Stimulated activated effector memory CD8-positive, alpha-beta T cell treated with anti-CD3 and anti-CD28 coated beads, Interleukin-12 subunit alpha, Interleukin-12 subunit beta, amount 100 ng/mL, for 72 hours (primary cell): ENCODE data around the gene TRIM40.
"Not testable (repeated sequence)": the region's sequence is repeated elsewhere in the genome, so short reads cannot be mapped to it uniquely, and the experiment has no call there.

Experiments
- ATAC-seq: fragments of 150-1000 bp; cut with Tn5 transposase; 2 replicates; pipeline ENCODE4 v1.10.0; 2021
- DNase-seq, 2 donors: peaks; one replicate each; pipeline ENCODE4 v3.0.0; 2021 to 2022; ENCODE audit warnings: low spot score in 2 of 2
- H3K27ac Mint-ChIP-seq: one replicate; pipeline ENCODE4 v1.8.0; 2022; ENCODE audit warnings: mild to moderate bottlenecking, mixed read lengths
- H3K36me3 Mint-ChIP-seq: one replicate; pipeline ENCODE4 v1.8.0; 2022; ENCODE audit warnings: mild to moderate bottlenecking, mixed read lengths
- H3K4me1 Mint-ChIP-seq: one replicate; pipeline ENCODE4 v1.8.0; 2022; ENCODE audit warnings: mixed read lengths
- H3K4me3 Mint-ChIP-seq: one replicate; pipeline ENCODE4 v1.8.0; 2022; ENCODE audit warnings: mild to moderate bottlenecking, mixed read lengths
- H3K9me3 Mint-ChIP-seq: one replicate; pipeline ENCODE4 v1.8.0; 2022; ENCODE audit warnings: mixed read lengths

The TRIM40 gene

GRCh38 chr6:30163090-30163917, 27.4 kb downstream of the TRIM40 start, which contains the start of gene TRIM15:
Gene TRIM15, plus strand, starts transcription at chr6:30163546. Its CDS starts 139 bp downstream, at chr6:30163685.
- DNase-seq: peak in 1 of 2 donors; percentile 62
- Mint-ChIP-seq H3K27ac (no peak within 1 kb of the TSS), H3K36me3 (no peaks in the 10 kb centered on the region)

GRCh38 chr6:30163918-30164654, 28.1 kb downstream of the TRIM40 start:
- Mint-ChIP-seq H3K36me3 (no peaks in the 10 kb centered on the region), H3K27ac (no peak overlapping the region), H3K4me1 (peaks cover 12% of the 10 kb centered on the region), H3K9me3 (no peaks in the 10 kb centered on the region), H3K4me3 (no peak overlapping the region)
- DNase-seq: peak in 1 of 2 donors; percentile 46
- no peak for ATAC-seq

More at GRCh38 chr6:30163090-30163917, 27.4 kb downstream of the TRIM40 start, which contains the start of gene TRIM15:
- ATAC-seq: peak; percentile 64
- peak within 1 kb of the TSS; percentile 7 for H3K4me3 Mint-ChIP-seq
- H3K4me1 Mint-ChIP-seq: peaks cover 20% of the 10 kb centered on the region
- H3K9me3 Mint-ChIP-seq: no peaks in the 10 kb centered on the region

GRCh38 chr6:30164714-30165113, 28.8 kb downstream of the TRIM40 start:
- Mint-ChIP-seq H3K9me3 (no peaks in the 10 kb centered on the region), H3K4me3 (no peak overlapping the region), H3K27ac (no peak overlapping the region), H3K4me1 (peaks cover 12% of the 10 kb centered on the region), H3K36me3 (no peaks in the 10 kb centered on the region)
- DNase-seq (no peak), ATAC-seq (no peak)

- H3K4me1 Mint-ChIP-seq: peaks cover 12% of the 10 kb centered on the region
- not testable (repeated sequence) for ATAC-seq, H3K36me3 Mint-ChIP-seq, H3K4me3 Mint-ChIP-seq, H3K27ac Mint-ChIP-seq, H3K9me3 Mint-ChIP-seq
- DNase-seq: peak in 1 of 2 donors; percentile 25
Observed at GRCh38 chr6:30165238-30165637, 29.3 kb downstream of the TRIM40 start.

- Mint-ChIP-seq H3K4me1 (peaks cover 16% of the 10 kb centered on the region), H3K4me3 (no peak overlapping the region), H3K27ac (no peak overlapping the region), H3K36me3 (no peaks in the 10 kb centered on the region), H3K9me3 (no peaks in the 10 kb centered on the region)
- ATAC-seq: no peak
- peak in 1 of 2 donors; percentile 45 for DNase-seq
Observed at GRCh38 chr6:30167101-30167500, 31.2 kb downstream of the TRIM40 start.

- ATAC-seq (no peak), DNase-seq (no peak)
- H3K4me1 Mint-ChIP-seq: peaks cover 4% of the 10 kb centered on the region
- no peak overlapping the region for H3K4me3 Mint-ChIP-seq
- H3K27ac Mint-ChIP-seq: no peak overlapping the region
- H3K36me3 Mint-ChIP-seq: no peaks in the 10 kb centered on the region
- H3K9me3 Mint-ChIP-seq: no peaks in the 10 kb centered on the region
Observed at GRCh38 chr6:30168741-30169140, 32.8 kb downstream of the TRIM40 start.

- DNase-seq: no peak
- no peaks in the 10 kb centered on the region for H3K9me3 Mint-ChIP-seq
- ATAC-seq: peak; percentile 75
- H3K4me3 Mint-ChIP-seq: no peak overlapping the region
- H3K36me3 Mint-ChIP-seq: no peaks in the 10 kb centered on the region
- no peak overlapping the region for H3K27ac Mint-ChIP-seq
- peaks cover 4% of the 10 kb centered on the region for H3K4me1 Mint-ChIP-seq
Observed at GRCh38 chr6:30169658-30170614, 34.0 kb downstream of the TRIM40 start.

GRCh38 chr6:30171677-30172471, 35.9 kb downstream of the TRIM40 start:
- no peak for DNase-seq
- no peaks in the 10 kb centered on the region for H3K36me3 Mint-ChIP-seq
- peak; percentile 57 for ATAC-seq
- H3K4me3 Mint-ChIP-seq: peak overlapping the region; percentile 41
- peaks cover 4% of the 10 kb centered on the region for H3K4me1 Mint-ChIP-seq
- no peak overlapping the region for H3K27ac Mint-ChIP-seq
- no peaks in the 10 kb centered on the region for H3K9me3 Mint-ChIP-seq

- H3K9me3 Mint-ChIP-seq: no peaks in the 10 kb centered on the region
- peaks cover 4% of the 10 kb centered on the region for H3K4me1 Mint-ChIP-seq
- H3K4me3 Mint-ChIP-seq: no peak overlapping the region
- ATAC-seq (no peak), DNase-seq (peak in 1 of 2 donors; percentile 38)
- no peak overlapping the region for H3K27ac Mint-ChIP-seq
- H3K36me3 Mint-ChIP-seq: no peaks in the 10 kb centered on the region
Observed at GRCh38 chr6:30172681-30173080, 36.7 kb downstream of the TRIM40 start.

GRCh38 chr6:30175765-30176164, 39.8 kb downstream of the TRIM40 start:
- no peak for DNase-seq
- Mint-ChIP-seq H3K36me3 (no peaks in the 10 kb centered on the region), H3K27ac (no peak overlapping the region), H3K4me3 (no peak overlapping the region), H3K4me1 (peaks cover 4% of the 10 kb centered on the region), H3K9me3 (peaks cover 4% of the 10 kb centered on the region)
- no peak for ATAC-seq

- Mint-ChIP-seq H3K4me1 (no peaks in the 10 kb centered on the region), H3K36me3 (no peaks in the 10 kb centered on the region), H3K27ac (no peak overlapping the region), H3K9me3 (peaks cover 4% of the 10 kb centered on the region), H3K4me3 (no peak overlapping the region)
- DNase-seq (no peak), ATAC-seq (no peak)
Observed at GRCh38 chr6:30178837-30179236, 42.9 kb downstream of the TRIM40 start.

- no peak overlapping the region for H3K4me3 Mint-ChIP-seq
- no peak for DNase-seq
- H3K4me1 Mint-ChIP-seq: no peaks in the 10 kb centered on the region
Observed at GRCh38 chr6:30180145-30180544, 44.2 kb downstream of the TRIM40 start.

GRCh38 chr6:30184417-30185031, 48.6 kb downstream of the TRIM40 start:
- ATAC-seq (no peak), DNase-seq (peak in 1 of 2 donors; percentile 43)
- Mint-ChIP-seq H3K4me3 (no peak overlapping the region), H3K9me3 (peaks cover under 1% of the 10 kb centered on the region), H3K4me1 (no peaks in the 10 kb centered on the region), H3K27ac (no peak overlapping the region), H3K36me3 (peaks cover 54% of the 10 kb centered on the region)

More at GRCh38 chr6:30180145-30180544, 44.2 kb downstream of the TRIM40 start:
- ATAC-seq: no peak
- H3K27ac Mint-ChIP-seq: no peak overlapping the region
- peaks cover 4% of the 10 kb centered on the region for H3K9me3 Mint-ChIP-seq
- peaks cover 10% of the 10 kb centered on the region for H3K36me3 Mint-ChIP-seq
